Urinary bladder (tissue), 4 donors: ENCODE measurements around the gene TRIM67. TPM values are rescaled to one million over a fixed set of nuclear protein-coding genes. Genes with fewer than 3 reads are reported as not detected.

ENCODE experiments used
- DNase-seq: peaks from one replicate; pipeline ENCODE4 v3.0.0-alpha.2; 2015; ENCODE audit errors: extremely low spot score
- H3K27ac ChIP-seq: one replicate; pipeline ENCODE4 v1.5.1; 2013; ENCODE audit warnings: low read depth, mild to moderate bottlenecking, moderate library complexity
- H3K36me3 ChIP-seq: one replicate; pipeline ENCODE4 v1.6.1; 2013; ENCODE audit warnings: mild to moderate bottlenecking, moderate library complexity; ENCODE audit not compliant: insufficient read depth
- H3K4me1 ChIP-seq: one replicate; pipeline ENCODE4 v1.6.1; 2013; ENCODE audit warnings: mild to moderate bottlenecking, moderate library complexity; ENCODE audit not compliant: insufficient read depth
- H3K4me3 ChIP-seq: one replicate; pipeline ENCODE4 v1.5.1; 2013; ENCODE audit warnings: low read depth, low read length
- WGBS: extraction: QIAGEN DNeasy Blood & Tissue Kit; methylation state at CpG from one replicate; pipeline ENCODE4 v1.1.7; 2013; 5-methylcytosine and 5-hydroxymethylcytosine counted together
- polyA plus RNA-seq: library from polyadenylated mRNA; stranded (reverse); fragments of 200-250 nt; gene quantifications from one replicate; pipeline ENCODE4 v1.2.3, GENCODE V29; 2013
- total RNA-seq: library from RNA; depleted of rRNA; stranded (reverse); fragments of >200 nt; gene quantifications from one replicate; pipeline ENCODE4 v1.2.3, GENCODE V29; 2014
- donor health status: healthy with polysubstance abuse.
- donor health status: healthy.

TRIM67 gene
- total and polyA plus RNA-seq, 2 donors: 0.08 to 0.42 TPM

- DNase-seq: no peak
- peak overlapping the region; percentile 44 for H3K4me3 ChIP-seq
- H3K4me1 ChIP-seq: peaks cover 15% of the 10 kb centered on the region
- no peaks in the 10 kb centered on the region for H3K36me3 ChIP-seq
- no peak overlapping the region for H3K27ac ChIP-seq
- 6% methylated on average over 97 of the region's 97 CpGs for WGBS
Measured at GRCh38 chr1:231162970-231163829, 1.3 kb downstream of the TRIM67 start.

DNA sequence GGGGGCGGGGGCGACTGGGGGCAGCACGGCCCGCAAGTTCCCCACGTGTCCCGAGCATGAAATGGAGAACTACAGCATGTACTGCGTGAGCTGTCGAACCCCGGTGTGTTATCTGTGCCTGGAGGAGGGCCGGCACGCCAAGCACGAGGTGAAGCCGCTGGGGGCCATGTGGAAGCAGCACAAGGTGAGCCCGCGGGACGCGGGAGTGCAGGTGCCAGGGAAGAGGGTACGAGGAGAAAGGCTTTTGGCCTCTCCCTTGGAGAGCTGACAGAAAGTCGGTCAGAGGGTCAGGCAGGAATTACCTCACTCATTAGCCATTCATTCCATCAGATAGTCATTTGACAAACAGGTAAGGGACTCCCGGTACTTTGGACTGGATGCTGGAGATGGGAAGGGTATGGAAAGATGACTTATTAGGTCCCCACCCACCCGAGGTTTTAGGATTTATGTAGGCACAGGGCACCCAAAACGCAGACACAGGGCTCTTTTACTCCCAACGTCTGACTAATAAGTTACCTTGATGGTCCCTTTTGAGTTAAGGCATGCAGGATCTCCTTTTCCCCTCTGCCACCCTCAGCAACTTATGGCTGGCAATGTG is 2.1 kb downstream of the TRIM67 start:
- H3K36me3 ChIP-seq: no peaks in the 10 kb centered on the region
- H3K27ac ChIP-seq: no peak overlapping the region
- H3K4me3 ChIP-seq: no peak overlapping the region
- no peak for DNase-seq
- H3K4me1 ChIP-seq: peaks cover 15% of the 10 kb centered on the region
- 28% methylated on average over 23 of the region's 23 CpGs for WGBS

DNA sequence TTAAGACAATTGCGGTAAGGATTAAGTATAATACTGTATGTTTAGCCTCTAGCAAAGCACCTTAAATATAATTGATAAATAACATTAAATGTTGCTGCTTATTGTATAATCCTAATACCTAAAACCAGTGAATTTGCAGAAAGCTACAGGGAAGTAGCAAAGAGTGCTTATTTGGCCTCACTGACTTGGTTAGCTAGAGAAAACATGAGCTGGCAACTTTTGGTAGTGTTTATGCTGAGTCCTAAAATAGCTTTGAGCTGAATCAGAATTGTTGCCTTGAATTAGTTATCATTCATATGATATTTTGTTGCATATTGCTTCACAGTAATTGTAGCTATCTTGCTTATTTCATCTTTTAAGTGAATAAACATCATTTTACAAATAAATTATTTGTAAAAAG is 3.5 kb downstream of the TRIM67 start:
- Histone ChIP-seq H3K27ac (no peak overlapping the region), H3K4me1 (peaks cover 15% of the 10 kb centered on the region), H3K4me3 (no peak overlapping the region), H3K36me3 (no peaks in the 10 kb centered on the region)
- 96% methylated on average over 1 of the region's 1 CpG for WGBS
- DNase-seq: no peak

GRCh38 chr1:231166398-231166797 is 4.5 kb downstream of the TRIM67 start:
- H3K36me3 ChIP-seq: no peaks in the 10 kb centered on the region

DNA sequence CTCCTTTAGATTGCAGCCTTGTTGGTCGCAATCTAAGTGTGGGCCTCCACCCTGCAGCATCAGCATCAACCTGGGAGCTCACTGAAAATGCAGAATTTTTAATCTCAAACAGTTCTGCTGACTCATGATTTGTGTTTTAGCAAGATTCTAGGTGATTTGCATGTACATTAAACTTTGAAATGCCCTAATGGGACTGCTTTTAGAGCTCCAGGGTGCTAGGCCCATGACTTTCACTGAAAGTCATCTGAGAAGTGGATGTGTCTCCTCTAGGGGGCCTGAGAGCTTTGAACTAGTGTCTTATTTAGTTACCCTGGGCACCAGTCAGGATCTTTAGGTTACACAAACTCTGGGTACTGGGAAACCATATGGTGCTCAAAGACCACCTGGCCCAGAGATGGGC is 9.0 kb downstream of the TRIM67 start:
- Histone ChIP-seq H3K27ac (no peak overlapping the region), H3K36me3 (no peaks in the 10 kb centered on the region), H3K4me3 (no peak overlapping the region), H3K4me1 (no peaks in the 10 kb centered on the region)
- 92% methylated on average over 1 of the region's 1 CpG for whole genome bisulfite sequencing
- DNase-seq: no peak

More at GRCh38 chr1:231166398-231166797, 4.5 kb downstream of the TRIM67 start:
- no peak for DNase-seq
- Histone ChIP-seq H3K4me1 (peaks cover 15% of the 10 kb centered on the region), H3K4me3 (no peak overlapping the region), H3K27ac (no peak overlapping the region)

DNA sequence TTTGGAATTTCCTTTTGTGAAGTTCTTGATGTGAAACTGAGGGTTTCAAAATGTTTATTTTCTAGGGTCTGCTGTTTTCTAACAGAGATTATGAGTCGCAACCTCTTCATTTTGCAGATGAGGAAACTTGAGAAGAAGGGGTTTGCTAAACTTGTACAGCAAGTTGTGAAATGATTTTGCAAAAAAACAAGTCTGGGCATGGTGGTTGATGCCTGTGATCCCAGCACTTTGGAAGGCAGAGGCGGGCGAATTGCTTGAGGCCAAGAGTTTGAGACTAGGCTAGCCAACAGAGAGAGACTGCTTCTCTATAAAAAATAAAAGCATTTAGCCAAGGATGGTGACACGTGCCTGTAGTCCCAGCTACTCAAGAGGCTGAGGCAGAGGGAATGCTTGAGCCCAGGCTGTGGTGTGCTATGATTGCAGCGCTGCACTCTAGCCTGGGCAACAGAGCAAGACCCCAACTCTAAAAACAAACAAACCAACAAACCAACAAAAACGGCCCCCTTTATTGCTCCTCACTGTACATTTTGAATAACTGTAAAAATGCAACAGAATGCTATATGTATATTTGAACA is 9.9 kb downstream of the TRIM67 start:
- no peaks in the 10 kb centered on the region for H3K4me1 ChIP-seq
- no peak for DNase-seq
- no peak overlapping the region for H3K27ac ChIP-seq
- H3K4me3 ChIP-seq: no peak overlapping the region
- no peaks in the 10 kb centered on the region for H3K36me3 ChIP-seq
- WGBS: 74% methylated on average over 6 of the region's 6 CpGs

GRCh38 chr1:231172411-231172810 is 10.6 kb downstream of the TRIM67 start:
- no peak for DNase-seq
- WGBS: 40% methylated on average over 3 of the region's 3 CpGs
- Histone ChIP-seq H3K4me1 (no peaks in the 10 kb centered on the region), H3K27ac (no peak overlapping the region), H3K4me3 (no peak overlapping the region), H3K36me3 (no peaks in the 10 kb centered on the region)

DNA sequence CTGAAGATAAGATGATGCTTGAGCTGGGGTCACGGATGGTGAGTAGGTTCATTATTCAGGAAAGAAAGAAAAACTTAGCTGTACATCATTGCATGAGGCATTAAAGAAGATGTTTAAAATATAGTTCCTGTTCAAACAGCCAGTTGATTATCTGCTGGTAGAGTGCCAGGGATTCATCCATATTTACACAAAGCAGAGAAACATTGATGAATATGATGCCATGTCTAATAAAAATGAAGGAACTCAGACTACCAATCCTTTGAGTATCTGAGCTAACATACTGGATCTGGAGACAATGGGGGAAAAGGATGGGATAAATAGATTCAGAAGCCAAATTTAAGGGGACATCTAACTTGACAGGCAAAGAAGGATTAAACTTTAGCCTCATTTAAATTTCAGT is 14.6 kb downstream of the TRIM67 start:
- H3K27ac ChIP-seq: no peak overlapping the region

DNA sequence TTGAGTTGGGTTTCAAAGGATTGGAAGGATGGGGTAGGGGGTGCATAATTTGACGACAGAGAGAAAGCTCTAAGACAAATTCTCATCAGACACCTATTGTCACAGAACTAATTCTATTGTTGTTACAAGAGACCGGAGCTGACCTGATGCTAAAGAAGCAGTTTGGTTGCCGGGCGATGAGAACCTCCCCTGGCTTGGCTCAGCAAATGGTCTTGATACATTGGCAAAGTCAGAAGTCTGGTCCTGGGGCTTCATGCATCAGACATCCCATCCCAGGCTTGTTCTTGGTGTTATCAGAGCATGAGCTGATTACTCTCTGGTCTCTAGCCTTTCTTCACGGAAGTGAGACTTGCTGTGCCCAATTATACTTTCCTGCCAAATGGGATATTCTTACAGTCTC is 15.4 kb downstream of the TRIM67 start:
- no peak for DNase-seq
- no peak overlapping the region for H3K4me3 ChIP-seq
- no peaks in the 10 kb centered on the region for H3K36me3 ChIP-seq
- WGBS: 63% methylated on average over 5 of the region's 5 CpGs
- no peak overlapping the region for H3K27ac ChIP-seq
- H3K4me1 ChIP-seq: no peaks in the 10 kb centered on the region

More for the DNA sequence above, 14.6 kb downstream of the TRIM67 start:
- no peak overlapping the region for H3K4me3 ChIP-seq
- H3K36me3 ChIP-seq: no peaks in the 10 kb centered on the region
- 21% methylated on average over 1 of the region's 1 CpG for WGBS
- H3K4me1 ChIP-seq: no peaks in the 10 kb centered on the region
- no peak for DNase-seq

GRCh38 chr1:231177936-231178335 is 16.1 kb downstream of the TRIM67 start:
- H3K36me3 ChIP-seq: no peaks in the 10 kb centered on the region
- H3K4me1 ChIP-seq: no peaks in the 10 kb centered on the region
- no peak overlapping the region for H3K4me3 ChIP-seq
- DNase-seq: no peak
- 55% methylated on average over 1 of the region's 1 CpG for WGBS
- no peak overlapping the region for H3K27ac ChIP-seq

DNA sequence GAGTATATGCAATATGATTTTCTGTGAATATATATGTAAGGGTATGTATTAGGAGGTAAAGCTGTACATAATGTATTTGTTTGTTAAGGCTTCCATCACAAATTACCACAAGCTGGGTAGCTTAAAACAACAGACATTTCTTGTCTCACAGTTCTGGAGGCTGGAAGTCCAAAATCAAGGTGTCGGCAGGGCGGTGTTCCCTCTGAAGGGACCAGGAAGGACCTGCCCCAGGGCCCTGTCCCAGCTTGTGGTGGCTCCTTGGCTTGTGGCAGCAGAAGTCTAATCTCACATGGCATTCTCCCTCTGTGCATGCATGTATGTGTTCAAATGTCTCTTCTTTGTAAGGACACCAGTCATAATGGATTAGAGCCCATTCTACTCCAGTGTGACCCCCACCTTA is 17.1 kb downstream of the TRIM67 start:
- no peak for DNase-seq
- over 99% methylated on average over 2 of the region's 2 CpGs for WGBS
- Histone ChIP-seq H3K4me1 (no peaks in the 10 kb centered on the region), H3K36me3 (no peaks in the 10 kb centered on the region), H3K27ac (no peak overlapping the region), H3K4me3 (no peak overlapping the region)

DNA sequence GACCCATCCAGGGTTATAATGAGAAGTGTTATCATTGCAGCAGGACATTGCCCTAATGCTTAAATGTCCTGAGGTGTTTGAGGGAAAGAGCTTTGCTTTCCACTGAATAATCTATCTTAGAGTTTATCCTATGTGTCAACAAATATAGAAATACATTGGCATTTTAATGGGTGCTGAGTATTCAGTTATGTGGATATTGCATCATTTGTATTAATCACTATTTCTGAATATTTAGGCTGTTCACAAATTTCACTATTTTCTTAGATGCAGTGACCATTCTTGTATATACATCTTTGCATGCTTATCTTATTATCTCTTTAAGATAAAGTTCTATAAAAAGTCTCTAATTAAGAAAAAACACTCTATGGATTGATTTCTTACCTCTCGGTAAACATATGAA is 18.2 kb downstream of the TRIM67 start:
- no peak for DNase-seq
- no peak overlapping the region for H3K27ac ChIP-seq
- 95% methylated on average over 1 of the region's 1 CpG for WGBS
- no peaks in the 10 kb centered on the region for H3K36me3 ChIP-seq
- H3K4me1 ChIP-seq: no peaks in the 10 kb centered on the region
- H3K4me3 ChIP-seq: no peak overlapping the region

GRCh38 chr1:231181271-231181670 is 19.4 kb downstream of the TRIM67 start:
- DNase-seq: no peak
- no peak overlapping the region for H3K27ac ChIP-seq
- no peak overlapping the region for H3K4me3 ChIP-seq
- 80% methylated on average over 3 of the region's 3 CpGs for WGBS
- no peaks in the 10 kb centered on the region for H3K36me3 ChIP-seq
- H3K4me1 ChIP-seq: no peaks in the 10 kb centered on the region

GRCh38 chr1:231182317-231182716 is 20.5 kb downstream of the TRIM67 start:
- Histone ChIP-seq H3K4me3 (no peak overlapping the region), H3K36me3 (no peaks in the 10 kb centered on the region), H3K27ac (no peak overlapping the region), H3K4me1 (no peaks in the 10 kb centered on the region)
- WGBS: 85% methylated on average over 6 of the region's 6 CpGs
- DNase-seq: no peak
